HG03378 (cell line): ENCODE results near the gene KLF13.
A peak's percentile ranks its signal among the peaks of the same experiment; 100 is the strongest.

ENCODE experiments used
- ATAC-seq: cut with Tn5 transposase; IDR thresholded peaks from one replicate; pipeline ENCODE4 v1.9.1; 2021; ENCODE audit warnings: mild to moderate bottlenecking, moderate library complexity; ENCODE audit not compliant: unreplicated experiment

Gene KLF13

GRCh38 chr15:31326156-31326874 is at the start of gene KLF13:
Gene KLF13, plus strand, starts transcription at chr15:31326835. Its CDS starts 378 bp downstream, at chr15:31327213.
- peak; percentile 50 for ATAC-seq

- no peak for ATAC-seq
Measured at GRCh38 chr15:31277335-31278060, 49.1 kb upstream of the KLF13 start.

GRCh38 chr15:31278061-31278445 is 48.6 kb upstream of the KLF13 start:
- ATAC-seq, result no peak

GRCh38 chr15:31278544-31279220 is 48.0 kb upstream of the KLF13 start:
- ATAC-seq, result no peak

- no peak for ATAC-seq
Measured at GRCh38 chr15:31279221-31280045, 47.2 kb upstream of the KLF13 start.

GRCh38 chr15:31280046-31280830 is 46.4 kb upstream of the KLF13 start:
- no peak for ATAC-seq

- no peak for ATAC-seq
Measured at GRCh38 chr15:31280831-31281216, 45.8 kb upstream of the KLF13 start.

- ATAC-seq, result no peak
Measured at GRCh38 chr15:31283043-31283442, 43.6 kb upstream of the KLF13 start.

GRCh38 chr15:31285772-31286261 is 40.8 kb upstream of the KLF13 start:
- peak; percentile 84 for ATAC-seq

- no peak for ATAC-seq
Measured at GRCh38 chr15:31291048-31291578, 35.5 kb upstream of the KLF13 start.

GRCh38 chr15:31292391-31293015 is 34.1 kb upstream of the KLF13 start:
- no peak for ATAC-seq

- ATAC-seq, result no peak
Measured at GRCh38 chr15:31293655-31294054, 33.0 kb upstream of the KLF13 start.

GRCh38 chr15:31294067-31294466 is 32.6 kb upstream of the KLF13 start:
- no peak for ATAC-seq

GRCh38 chr15:31295658-31296057 is 31.0 kb upstream of the KLF13 start:
- no peak for ATAC-seq

GRCh38 chr15:31296219-31296645 is 30.4 kb upstream of the KLF13 start:
- no peak for ATAC-seq

GRCh38 chr15:31296646-31297574 is 29.7 kb upstream of the KLF13 start:
- ATAC-seq, result no peak

- no peak for ATAC-seq
Measured at GRCh38 chr15:31297575-31298456, 28.8 kb upstream of the KLF13 start.
